ENCODE measurements around the gene SPOCK1. TPM values are rescaled to one million over a fixed set of nuclear protein-coding genes. Genes with fewer than 3 reads are reported as not detected.

Gene SPOCK1
- total RNA-seq, 2 experiments from 2014 or later: not detected

DNA sequence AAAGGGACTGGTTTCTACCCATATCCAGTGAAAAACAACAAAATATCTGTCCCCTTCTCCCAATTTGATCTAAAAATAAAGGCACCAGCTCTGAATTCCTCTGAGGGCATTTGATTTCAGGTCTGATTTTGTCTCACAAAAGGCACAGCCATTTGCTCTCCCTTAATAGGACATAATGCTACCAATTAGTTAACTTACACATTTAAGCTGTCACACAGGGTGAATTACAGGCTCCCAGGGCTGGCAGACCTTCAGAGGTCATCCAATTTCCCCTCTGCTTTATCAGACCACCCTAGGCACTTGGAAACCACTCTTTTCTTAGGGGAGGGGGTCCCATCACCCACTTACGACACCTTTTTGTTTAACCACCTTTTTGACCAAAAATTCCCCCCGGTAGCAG lies 319.9 kb downstream of the SPOCK1 start:
- H3K4me3 Mint-ChIP-seq: no peak overlapping the region
- peaks cover 5% of the 10 kb centered on the region for H3K27me3 Mint-ChIP-seq
- TF ChIP-seq, protein P1, sequence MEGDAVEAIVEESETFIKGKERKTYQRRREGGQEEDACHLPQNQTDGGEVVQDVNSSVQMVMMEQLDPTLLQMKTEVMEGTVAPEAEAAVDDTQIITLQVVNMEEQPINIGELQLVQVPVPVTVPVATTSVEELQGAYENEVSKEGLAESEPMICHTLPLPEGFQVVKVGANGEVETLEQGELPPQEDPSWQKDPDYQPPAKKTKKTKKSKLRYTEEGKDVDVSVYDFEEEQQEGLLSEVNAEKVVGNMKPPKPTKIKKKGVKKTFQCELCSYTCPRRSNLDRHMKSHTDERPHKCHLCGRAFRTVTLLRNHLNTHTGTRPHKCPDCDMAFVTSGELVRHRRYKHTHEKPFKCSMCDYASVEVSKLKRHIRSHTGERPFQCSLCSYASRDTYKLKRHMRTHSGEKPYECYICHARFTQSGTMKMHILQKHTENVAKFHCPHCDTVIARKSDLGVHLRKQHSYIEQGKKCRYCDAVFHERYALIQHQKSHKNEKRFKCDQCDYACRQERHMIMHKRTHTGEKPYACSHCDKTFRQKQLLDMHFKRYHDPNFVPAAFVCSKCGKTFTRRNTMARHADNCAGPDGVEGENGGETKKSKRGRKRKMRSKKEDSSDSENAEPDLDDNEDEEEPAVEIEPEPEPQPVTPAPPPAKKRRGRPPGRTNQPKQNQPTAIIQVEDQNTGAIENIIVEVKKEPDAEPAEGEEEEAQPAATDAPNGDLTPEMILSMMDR (IDR thresholded peaks at IDR 0.05): no peak
- intact Hi-C loops (cut with micrococcal nuclease): no loop called here
- no peaks in the 10 kb centered on the region for H3K36me3 Mint-ChIP-seq (ENCODE audit: low read depth)
- ChIA-PET POLR2A (no interaction called here), CTCF (no interaction called here)
- no peak for ATAC-seq
- H3K4me1 Mint-ChIP-seq (ENCODE audit: low read depth): no peaks in the 10 kb centered on the region
- no peak overlapping the region for H3K27ac Mint-ChIP-seq
- DNase-seq: no peak
- H3K9me3 Mint-ChIP-seq: no peaks in the 10 kb centered on the region

DNA sequence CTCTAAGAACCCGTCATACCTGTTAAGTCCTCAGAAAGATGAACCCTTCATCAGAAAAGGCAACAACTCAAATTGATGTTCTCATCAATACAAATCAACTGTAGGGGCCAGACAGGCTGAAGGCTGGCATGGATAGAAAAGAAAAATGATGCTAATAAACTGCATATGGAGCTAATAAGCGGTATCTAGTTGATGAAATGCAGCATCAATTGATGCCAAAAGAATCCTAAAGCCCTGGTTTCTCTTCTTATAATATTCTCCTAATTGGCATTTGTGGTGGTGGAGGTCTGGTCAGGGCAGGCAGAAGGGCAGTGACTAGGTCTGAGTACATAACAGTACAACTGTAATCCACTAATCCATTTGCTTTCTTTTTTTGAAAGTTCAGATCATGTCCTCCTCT lies 322.5 kb downstream of the SPOCK1 start:
- no peaks in the 10 kb centered on the region for H3K27me3 Mint-ChIP-seq
- intact Hi-C loops (cut with micrococcal nuclease): no loop called here
- H3K4me1 Mint-ChIP-seq (ENCODE audit: low read depth): no peaks in the 10 kb centered on the region
- H3K9me3 Mint-ChIP-seq: no peaks in the 10 kb centered on the region
- no peak for ATAC-seq
- TF ChIP-seq, protein P1 (IDR thresholded peaks at IDR 0.05): no peak
- H3K4me3 Mint-ChIP-seq: no peak overlapping the region
- H3K27ac Mint-ChIP-seq: no peak overlapping the region
- no peaks in the 10 kb centered on the region for H3K36me3 Mint-ChIP-seq (ENCODE audit: low read depth)
- ChIA-PET CTCF (no interaction called here), POLR2A (no interaction called here)
- DNase-seq: no peak

GRCh38 chr5:137176126-137176525 lies 323.0 kb downstream of the SPOCK1 start:
- DNase-seq (no peak), ATAC-seq (no peak)
- Mint-ChIP-seq H3K4me1 (ENCODE audit: low read depth) (no peaks in the 10 kb centered on the region), H3K4me3 (no peak overlapping the region), H3K9me3 (no peaks in the 10 kb centered on the region), H3K27me3 (no peaks in the 10 kb centered on the region), H3K27ac (no peak overlapping the region), H3K36me3 (ENCODE audit: low read depth) (no peaks in the 10 kb centered on the region)
- POLR2A ChIA-PET: no interaction called here
- TF ChIP-seq, protein P1 (IDR thresholded peaks at IDR 0.05): no peak
- CTCF ChIA-PET: no interaction called here
- intact Hi-C loops (cut with micrococcal nuclease): no loop called here

DNA sequence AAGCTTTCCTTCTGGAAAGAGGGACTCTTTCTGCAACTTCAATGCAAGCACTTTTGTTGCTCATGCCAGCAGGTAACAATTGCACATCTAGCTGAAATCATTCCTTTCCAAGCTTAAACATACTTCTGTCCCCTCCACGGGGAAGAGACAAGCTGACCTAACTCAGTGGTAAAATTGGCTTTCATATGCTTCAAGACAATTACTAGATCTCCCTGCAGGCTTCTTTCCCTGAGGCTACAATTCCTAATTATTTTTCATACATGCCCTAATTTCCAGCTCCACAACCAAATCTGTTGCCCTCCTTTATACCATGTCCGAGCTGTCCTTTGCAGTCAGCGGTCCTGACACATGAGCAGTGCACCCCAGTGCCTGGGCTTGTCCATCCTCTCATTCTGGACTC lies 324.9 kb downstream of the SPOCK1 start:
- no peak for DNase-seq
- TF ChIP-seq, protein P1 (IDR thresholded peaks at IDR 0.05): no peak
- intact Hi-C loops (cut with micrococcal nuclease): no loop called here
- no peaks in the 10 kb centered on the region for H3K36me3 Mint-ChIP-seq (ENCODE audit: low read depth)
- ChIA-PET CTCF (no interaction called here), POLR2A (no interaction called here)
- no peak overlapping the region for H3K27ac Mint-ChIP-seq
- ATAC-seq: no peak
- no peak overlapping the region for H3K4me3 Mint-ChIP-seq
- no peaks in the 10 kb centered on the region for H3K9me3 Mint-ChIP-seq
- H3K27me3 Mint-ChIP-seq: no peaks in the 10 kb centered on the region
- no peaks in the 10 kb centered on the region for H3K4me1 Mint-ChIP-seq (ENCODE audit: low read depth)

DNA sequence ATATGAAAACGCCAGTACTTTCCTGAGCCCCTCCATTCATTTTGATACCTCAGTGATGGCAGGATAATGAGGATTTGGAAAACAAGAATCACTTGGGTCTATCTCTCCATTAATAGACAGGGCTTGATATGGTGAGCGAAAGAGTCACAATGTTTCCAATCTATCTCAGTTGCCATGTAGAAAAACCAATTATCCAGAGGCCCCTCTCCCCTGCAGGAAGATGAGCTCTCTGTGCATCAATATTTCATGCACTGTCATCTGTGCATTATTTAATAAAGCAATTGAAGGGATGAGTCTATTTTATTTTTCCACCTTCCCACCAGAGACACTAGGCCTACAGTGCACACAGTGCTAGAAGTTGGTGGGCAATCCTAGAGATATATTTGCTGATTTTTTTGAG lies 326.9 kb downstream of the SPOCK1 start:
- no peak for ATAC-seq

More for the DNA sequence above, 326.9 kb downstream of the SPOCK1 start:
- H3K27me3 Mint-ChIP-seq: no peaks in the 10 kb centered on the region
- H3K36me3 Mint-ChIP-seq (ENCODE audit: low read depth): no peaks in the 10 kb centered on the region
- no peaks in the 10 kb centered on the region for H3K9me3 Mint-ChIP-seq
- H3K27ac Mint-ChIP-seq: no peak overlapping the region
- TF ChIP-seq, protein P1 (IDR thresholded peaks at IDR 0.05): no peak
- ChIA-PET POLR2A (no interaction called here), CTCF (no interaction called here)
- DNase-seq: no peak
- intact Hi-C loops (cut with micrococcal nuclease): no loop called here
- no peak overlapping the region for H3K4me3 Mint-ChIP-seq
- no peaks in the 10 kb centered on the region for H3K4me1 Mint-ChIP-seq (ENCODE audit: low read depth)
